H1 (cell line): Measurements from ENCODE around the gene PMP22. TPM values are rescaled to one million over a fixed set of nuclear protein-coding genes. Genes with fewer than 3 reads are reported as not detected.

Experiments
- CTCF ChIA-PET: fragments of 300-600 bp; sonication (Branson Sonifier 250); formaldehyde crosslinking; loops from one replicate; lab custom pipeline; 2021; ENCODE audit not compliant: partially characterized antibody; lab: Charles Lee
- POLR2A ChIA-PET: fragments of 300-600 bp; sonication (Branson Sonifier 250); formaldehyde crosslinking; loops from one replicate; lab custom pipeline; 2021; ENCODE audit warnings: inconsistent platforms; ENCODE audit not compliant: partially characterized antibody; lab: Charles Lee
- DNase-seq, 2 experiments: peaks; one replicate each; pipeline versions ENCODE4 v3.0.0 to v3.0.0-alpha.2; 2010 to 2022; ENCODE audit warnings: low spot score in 2 of 2, low read depth in 1 of 2, mixed read lengths in 1 of 2
- FAIRE-seq: peaks from 2 replicates; lab custom pipeline; 2011; peaks lifted over from hg19 to GRCh38; lab: Jason Lieb, UNC
- H2AFZ ChIP-seq: 2 replicates; pipeline ENCODE4 v1.8.1; 2012; ENCODE audit warnings: low read length, inconsistent platforms
- H2AK5ac ChIP-seq: 2 replicates; pipeline ENCODE4 v1.6.1; 2013; ENCODE audit warnings: low read depth, low read length
- H2BK120ac ChIP-seq: replicated peaks from 2 replicates; pipeline ENCODE3; 2013; ENCODE audit warnings: low read depth, low read length, inconsistent platforms
- H2BK12ac ChIP-seq: 2 replicates; pipeline ENCODE4 v1.6.1; 2013; ENCODE audit warnings: low read depth, low read length
- H2BK15ac ChIP-seq: 2 replicates; pipeline ENCODE4 v1.6.1; 2013; ENCODE audit warnings: low read length
- H2BK20ac ChIP-seq: 2 replicates; pipeline ENCODE4 v1.6.1; 2013; ENCODE audit warnings: low read length
- H2BK5ac ChIP-seq: 2 replicates; pipeline ENCODE4 v1.6.1; 2013; ENCODE audit warnings: low read depth, low read length
- H3K14ac ChIP-seq: 2 replicates; pipeline ENCODE4 v1.6.1; 2013; ENCODE audit warnings: inconsistent platforms; ENCODE audit not compliant: insufficient read length
- H3K18ac ChIP-seq: 2 replicates; pipeline ENCODE4 v1.6.1; 2013; ENCODE audit warnings: low read length; ENCODE audit errors: extremely low read depth
- H3K23ac ChIP-seq: 2 replicates; pipeline ENCODE4 v1.6.1; 2013; ENCODE audit warnings: inconsistent platforms; ENCODE audit not compliant: insufficient read length
- H3K23me2 ChIP-seq: 2 replicates; pipeline ENCODE4 v1.6.1; 2013; ENCODE audit warnings: low read depth, low read length
- H3K27ac ChIP-seq: 2 replicates; pipeline ENCODE4 v1.6.1; 2011; ENCODE audit warnings: low read depth, low read length, inconsistent platforms
- H3K27me3 ChIP-seq, 4 experiments: replicated peaks in 1 of 4; 1 replicate in 1 of 4; 2 replicates in 3 of 4; pipeline versions ENCODE4 v1.6.1 to v1.8.1; 2011 to 2013; ENCODE audit warnings: low read length in 3 of 4, mild to moderate bottlenecking in 3 of 4, inconsistent platforms in 2 of 4, mixed read lengths in 2 of 4, moderate library complexity in 1 of 4; ENCODE audit not compliant: control insufficient read depth in 3 of 4, insufficient read depth in 3 of 4; ENCODE audit errors: extremely low read depth in 1 of 4
- H3K36me3 ChIP-seq, 4 experiments: 2 replicates each; pipeline versions ENCODE4 v1.6.1 to v1.8.1; 2011 to 2013; ENCODE audit warnings: mild to moderate bottlenecking in 4 of 4, low read length in 3 of 4, moderate library complexity in 2 of 4, control low read depth in 1 of 4, inconsistent platforms in 1 of 4; ENCODE audit not compliant: insufficient read depth in 4 of 4, control insufficient read depth in 2 of 4
- H3K4ac ChIP-seq: replicated peaks from 2 replicates; pipeline ENCODE3; 2013; ENCODE audit warnings: low read length, low read depth, mixed read lengths, inconsistent platforms; ENCODE audit not compliant: insufficient read length
- H3K4me1 ChIP-seq, 4 experiments: replicated peaks in 1 of 4; 1 replicate in 1 of 4; 2 replicates in 3 of 4; pipeline versions ENCODE4 v1.6.1 to v1.8.1; 2011 to 2013; ENCODE audit warnings: low read length in 3 of 4, inconsistent platforms in 2 of 4, mixed read lengths in 1 of 4; ENCODE audit not compliant: insufficient read depth in 4 of 4, control insufficient read depth in 3 of 4
- H3K4me2 ChIP-seq, 2 experiments: 2 replicates each; pipeline versions ENCODE4 v1.6.1 to v1.8.1; 2011 to 2013; ENCODE audit warnings: low read depth in 2 of 2, low read length in 2 of 2, control low read depth in 1 of 2, inconsistent platforms in 1 of 2, mild to moderate bottlenecking in 1 of 2; ENCODE audit not compliant: insufficient read depth in 1 of 2
- H3K4me3 ChIP-seq, 4 experiments: fragments of 200-600, 300-600 bp in 1 of 4; sonication (generic), shearing (Covaris generic), sonication (Bioruptor Twin) in 1 of 4; 2 replicates each; pipeline versions ENCODE4 v1.5.1 to v1.8.1; 2011 to 2016; ENCODE audit warnings: low read length in 4 of 4, low read depth in 3 of 4, control low read depth in 2 of 4, inconsistent platforms in 2 of 4, mild to moderate bottlenecking in 2 of 4, mixed read lengths in 1 of 4, moderate library complexity in 1 of 4; ENCODE audit not compliant: insufficient read depth in 2 of 4; ENCODE audit errors: extremely low read depth in 1 of 4
- H3K56ac ChIP-seq: replicated peaks from 2 replicates; pipeline ENCODE3; 2013; ENCODE audit warnings: low read depth, mild to moderate bottlenecking, mixed read lengths, low read length, inconsistent platforms; ENCODE audit not compliant: insufficient read length
- H3K79me1 ChIP-seq: 2 replicates; pipeline ENCODE4 v1.6.1; 2013; ENCODE audit warnings: low read depth, low read length, control low read depth
- H3K79me2 ChIP-seq, 2 experiments: 2 replicates each; pipeline versions ENCODE4 v1.6.1 to v1.8.1; 2012 to 2013; ENCODE audit warnings: low read length in 2 of 2, mild to moderate bottlenecking in 2 of 2, inconsistent platforms in 1 of 2; ENCODE audit not compliant: insufficient read depth in 2 of 2, control insufficient read depth in 1 of 2
- H3K9ac ChIP-seq, 4 experiments: replicated peaks in 1 of 4; 1 replicate in 1 of 4; 2 replicates in 3 of 4; pipeline versions ENCODE4 v1.6.1 to v1.8.1; 2011 to 2013; ENCODE audit warnings: low read depth in 3 of 4, low read length in 3 of 4, control low read depth in 2 of 4, mild to moderate bottlenecking in 2 of 4, moderate library complexity in 2 of 4, inconsistent platforms in 1 of 4; ENCODE audit errors: extremely low read depth in 1 of 4
- H3K9me3 ChIP-seq, 2 experiments: 2 replicates each; pipeline versions ENCODE4 v1.6.1 to v1.8.1; 2012 to 2013; ENCODE audit warnings: mild to moderate bottlenecking in 2 of 2, moderate library complexity in 2 of 2, control low read depth in 1 of 2, inconsistent platforms in 1 of 2, low read depth in 1 of 2, low read length in 1 of 2, mixed read lengths in 1 of 2; ENCODE audit not compliant: insufficient read depth in 2 of 2
- H4K20me1 ChIP-seq, 2 experiments: replicated peaks in 1 of 2; 2 replicates each; pipeline versions ENCODE3 to v1.8.1; 2011 to 2013; ENCODE audit warnings: inconsistent platforms in 2 of 2, low read length in 2 of 2, mild to moderate bottlenecking in 1 of 2; ENCODE audit not compliant: insufficient read depth in 2 of 2, control insufficient read depth in 1 of 2
- H4K5ac ChIP-seq: 2 replicates; pipeline ENCODE4 v1.6.1; 2013; ENCODE audit warnings: low read length, low read depth, mixed read lengths, inconsistent platforms; ENCODE audit not compliant: insufficient read length
- H4K8ac ChIP-seq: 2 replicates; pipeline ENCODE4 v1.8.0; 2013; ENCODE audit warnings: mild to moderate bottlenecking, moderate library complexity, low read length, inconsistent platforms; ENCODE audit not compliant: insufficient read depth; ENCODE audit errors: extremely low read depth
- H4K91ac ChIP-seq: replicated peaks from 2 replicates; pipeline ENCODE3; 2013; ENCODE audit warnings: low read length, mixed read lengths, inconsistent platforms; ENCODE audit not compliant: insufficient read length
- ATF2 ChIP-seq: IDR thresholded peaks from 2 replicates; pipeline ENCODE4 v1.6.1; 2012; ENCODE audit warnings: low read length, inconsistent platforms
- BACH1 ChIP-seq: IDR thresholded peaks from 2 replicates; pipeline ENCODE4 v1.6.1; 2012; ENCODE audit warnings: low read length, improper control_type of control experiment
- SIN3A ChIP-seq, 2 experiments: IDR thresholded peaks in 1 of 2; conservative IDR thresholded peaks in 1 of 2; 2 replicates each; pipeline ENCODE4 v1.6.1; 2011 to 2012; ENCODE audit warnings: low read length in 2 of 2, improper control_type of control experiment in 1 of 2, low read depth in 1 of 2, mild to moderate bottlenecking in 1 of 2
- WGBS, 2 experiments: shearing (Covaris generic) in 1 of 2; methylation state at CpG; one replicate each; pipeline versions ENCODE4 v1.1.6 to v1.1.7; 2013 to 2015; ENCODE audit warnings: low lambda C conversion rate in 2 of 2, mixed read lengths in 2 of 2, inconsistent platforms in 1 of 2, low coverage in 1 of 2, missing lambda C conversion rate in 1 of 2; ENCODE audit not compliant: insufficient replicate concordance in 2 of 2, insufficient coverage in 1 of 2, insufficient read length in 1 of 2; ENCODE audit errors: extremely low coverage in 1 of 2, missing lambda C conversion rate in 1 of 2; 5-methylcytosine and 5-hydroxymethylcytosine counted together
- polyA plus RNA-seq, 7 experiments: library from polyadenylated mRNA; depleted of rRNA in 3 of 7; stranded (reverse) in 5 of 7; unstranded in 2 of 7; fragments of >200 nt in 5 of 7; fragments of 200-250 nt in 2 of 7; gene quantifications; 1 replicate in 5 of 7; 2 replicates in 1 of 7; 4 replicates in 1 of 7; pipeline versions ENCODE4 v1.2.1 to v1.2.3, GENCODE V29; 2011 to 2013; ENCODE audit warnings: missing spikeins in 2 of 7, mixed read lengths in 2 of 7
- total RNA-seq: library from RNA; stranded (reverse); fragmentation: NEBNext Ultra II Directional; extraction: Animal tissue kit (Norgen Biotek cat#: 25700); gene quantifications from 2 replicates; pipeline ENCODE4 v1.2.1, GENCODE V29; 2021

PMP22 gene
- total and polyA plus RNA-seq, 2 of the 8 experiments (the other 6 are each of a cell fraction or from before 2014, with no cell fraction given): 0.84 to 4.9 TPM

DNA sequence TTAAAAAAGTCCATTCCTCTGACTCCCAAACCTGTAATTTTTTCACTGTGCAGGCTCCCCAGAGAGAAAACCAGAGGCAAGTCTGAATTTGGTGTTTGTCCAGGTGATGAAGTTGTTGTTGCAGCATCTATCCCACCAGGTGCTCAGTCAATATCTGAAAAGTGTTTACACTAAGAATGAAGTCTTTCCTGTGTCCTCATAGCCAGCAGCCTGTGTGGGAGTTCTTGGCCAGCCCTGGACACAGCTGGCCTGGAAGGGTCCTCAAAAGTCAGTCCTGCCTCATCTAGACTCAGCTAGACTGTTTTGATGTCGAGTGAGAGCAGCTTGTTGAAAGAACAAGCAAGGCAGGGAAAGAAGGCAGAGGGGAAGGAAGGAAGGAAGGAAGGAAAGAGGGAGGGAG, 3.3 kb upstream of the PMP22 start:
- no peak overlapping the region for H2BK5ac ChIP-seq
- no peaks in the 10 kb centered on the region for H3K79me2 ChIP-seq
- no peak overlapping the region for H2BK15ac ChIP-seq
- no peak overlapping the region for H2BK20ac ChIP-seq
- no peak overlapping the region for H2BK12ac ChIP-seq
- 0 out of 7 replicates have a peak, but pooled peaks cover 0 to 2% (median 0%) of the 10 kb centered on the region in 4 experiments for H3K4me1 ChIP-seq
- H4K91ac ChIP-seq: no peak overlapping the region
- DNase-seq (no peak), FAIRE-seq (no peak)
- H3K4me2 ChIP-seq: no peak overlapping the region
- no peak overlapping the region for H3K14ac ChIP-seq
- H3K23me2 ChIP-seq: no peaks in the 10 kb centered on the region
- WGBS, 2 experiments: 77% methylated on average over 1 of the region's 1 CpG; no CpG with 5 or more reads in 1 of the 2 experiments
- no peaks in the 10 kb centered on the region for H3K79me1 ChIP-seq
- peaks cover 5 to 14% (median 10%) of the 10 kb centered on the region in 4 experiments for H3K27me3 ChIP-seq
- H3K4ac ChIP-seq: no peak overlapping the region
- H3K18ac ChIP-seq: no peak overlapping the region
- no peaks in the 10 kb centered on the region for H3K36me3 ChIP-seq
- H4K20me1 ChIP-seq: peaks cover 0 to 1% of the 10 kb centered on the region in 2 experiments
- CTCF ChIA-PET: interaction anchor here (0.6 to 1.4 kb wide), 2 partner anchors 80 to 356 kb away, joined by 3 to 4 read pairs; no protein-coding TSS in a partner anchor
- no peak overlapping the region for H2AK5ac ChIP-seq
- no peak overlapping the region for H3K23ac ChIP-seq
- no peak overlapping the region for H3K56ac ChIP-seq
- no peaks in the 10 kb centered on the region for H3K9me3 ChIP-seq
- POLR2A ChIA-PET: no interaction called here
- H2AFZ ChIP-seq: no peak overlapping the region
- no peak overlapping the region for H4K8ac ChIP-seq
- H4K5ac ChIP-seq: no peak overlapping the region
- no peak overlapping the region for H2BK120ac ChIP-seq
- no peak overlapping the region for H3K9ac ChIP-seq
- no peak overlapping the region for H3K27ac ChIP-seq
- TF ChIP-seq BACH1: no peak
- TF ChIP-seq ATF2: no peak
- TF ChIP-seq SIN3A (conservative IDR thresholded peaks at IDR 0.05 in 1 of 2, IDR thresholded peaks at IDR 0.05 in 1 of 2; ENCODE audit: low read depth in 1 of 2, low read length in 2 of 2): no peak
- H3K4me3 ChIP-seq: no peak overlapping the region
